ENCODE results near the gene WWP2.

The WWP2 gene

DNA sequence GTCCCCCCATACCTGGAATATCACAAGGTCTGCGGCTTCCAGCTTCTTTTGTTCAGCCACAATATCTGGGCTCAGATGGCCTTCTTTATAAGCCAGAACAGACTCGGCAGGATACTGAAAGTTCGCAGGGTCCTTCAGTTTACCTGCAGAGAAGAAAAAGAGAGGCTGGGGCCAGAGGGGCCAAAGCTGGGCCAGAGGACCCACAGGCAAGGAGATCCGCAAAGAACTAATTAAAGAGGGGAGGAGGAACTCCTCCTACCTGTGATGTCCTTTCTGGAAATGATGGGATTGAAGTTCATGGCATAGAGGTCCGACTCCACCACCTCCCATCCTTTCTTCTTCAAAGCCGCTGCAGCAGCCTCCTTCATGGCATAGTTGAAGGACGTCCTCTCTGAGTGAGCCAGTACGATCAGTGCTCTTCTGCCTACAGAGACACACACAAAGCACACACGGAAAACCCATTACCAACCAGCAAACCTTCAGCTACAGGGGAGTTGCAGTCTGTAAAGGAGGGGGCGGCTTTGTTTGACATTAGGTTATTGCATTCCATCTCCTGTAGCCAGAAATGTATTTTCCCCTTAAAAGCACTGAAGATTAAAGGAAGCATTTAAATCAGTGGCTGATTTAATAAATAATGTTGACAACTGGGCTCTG is 43.9 kb upstream of the WWP2 start:
- H3K4me2 ChIP-seq (ENCODE audit: low read depth, low read length, poor library complexity, severe bottlenecking), result no peak overlapping the region
- no peak for TF ChIP-seq EZH2phosphoT487 (IDR thresholded peaks at IDR 0.05; ENCODE audit: borderline replicate concordance)
- TF ChIP-seq, protein P1, sequence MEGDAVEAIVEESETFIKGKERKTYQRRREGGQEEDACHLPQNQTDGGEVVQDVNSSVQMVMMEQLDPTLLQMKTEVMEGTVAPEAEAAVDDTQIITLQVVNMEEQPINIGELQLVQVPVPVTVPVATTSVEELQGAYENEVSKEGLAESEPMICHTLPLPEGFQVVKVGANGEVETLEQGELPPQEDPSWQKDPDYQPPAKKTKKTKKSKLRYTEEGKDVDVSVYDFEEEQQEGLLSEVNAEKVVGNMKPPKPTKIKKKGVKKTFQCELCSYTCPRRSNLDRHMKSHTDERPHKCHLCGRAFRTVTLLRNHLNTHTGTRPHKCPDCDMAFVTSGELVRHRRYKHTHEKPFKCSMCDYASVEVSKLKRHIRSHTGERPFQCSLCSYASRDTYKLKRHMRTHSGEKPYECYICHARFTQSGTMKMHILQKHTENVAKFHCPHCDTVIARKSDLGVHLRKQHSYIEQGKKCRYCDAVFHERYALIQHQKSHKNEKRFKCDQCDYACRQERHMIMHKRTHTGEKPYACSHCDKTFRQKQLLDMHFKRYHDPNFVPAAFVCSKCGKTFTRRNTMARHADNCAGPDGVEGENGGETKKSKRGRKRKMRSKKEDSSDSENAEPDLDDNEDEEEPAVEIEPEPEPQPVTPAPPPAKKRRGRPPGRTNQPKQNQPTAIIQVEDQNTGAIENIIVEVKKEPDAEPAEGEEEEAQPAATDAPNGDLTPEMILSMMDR (conservative IDR thresholded peaks at IDR 0.05; ENCODE audit: low read length), result no peak
- no peaks in the 10 kb centered on the region for H3K4me1 ChIP-seq (ENCODE audit: insufficient read depth, low read length, poor library complexity, severe bottlenecking)
- H4K20me1 ChIP-seq (ENCODE audit: insufficient read depth, low read length, poor library complexity, severe bottlenecking), result no peaks in the 10 kb centered on the region
- H3K9ac ChIP-seq (ENCODE audit: low read depth, low read length, poor library complexity, severe bottlenecking), result no peak overlapping the region
- no peaks in the 10 kb centered on the region for H3F3A ChIP-seq (ENCODE audit: low read depth)
- no peak overlapping the region for H3K4me3 ChIP-seq (ENCODE audit: low read length, poor library complexity, severe bottlenecking)
- no peaks in the 10 kb centered on the region for H3K9me2 ChIP-seq (replicated peaks; ENCODE audit: low read depth, low read length)
- no peaks in the 10 kb centered on the region for H3K79me2 ChIP-seq (ENCODE audit: insufficient read depth, low read length)
- no peaks in the 10 kb centered on the region for H3K9me3 ChIP-seq (ENCODE audit: insufficient read depth, low read depth, low read length)
- H3K36me3 ChIP-seq (ENCODE audit: insufficient read depth, low read length), result no peaks in the 10 kb centered on the region
- H3K27me3 ChIP-seq (ENCODE audit: insufficient read depth, low read length, poor library complexity, severe bottlenecking), result no peaks in the 10 kb centered on the region
- H2AFZ ChIP-seq (ENCODE audit: low read length), result no peak overlapping the region

GRCh38 chr16:69720822-69721430 is 41.2 kb upstream of the WWP2 start:
- TF ChIP-seq, protein P1 (conservative IDR thresholded peaks at IDR 0.05; ENCODE audit: low read length), result no peak
- no peak for TF ChIP-seq EZH2phosphoT487 (IDR thresholded peaks at IDR 0.05; ENCODE audit: borderline replicate concordance)
- Histone ChIP-seq H3K9me2 (replicated peaks; ENCODE audit: low read depth, low read length) (no peaks in the 10 kb centered on the region), H3K4me2 (ENCODE audit: low read depth, low read length, poor library complexity, severe bottlenecking) (no peak overlapping the region), H3K27me3 (ENCODE audit: insufficient read depth, low read length, poor library complexity, severe bottlenecking) (no peaks in the 10 kb centered on the region), H4K20me1 (ENCODE audit: insufficient read depth, low read length, poor library complexity, severe bottlenecking) (no peaks in the 10 kb centered on the region), H3K9me3 (ENCODE audit: insufficient read depth, low read depth, low read length) (no peaks in the 10 kb centered on the region), H3K79me2 (ENCODE audit: insufficient read depth, low read length) (no peaks in the 10 kb centered on the region), H3K4me1 (ENCODE audit: insufficient read depth, low read length, poor library complexity, severe bottlenecking) (peaks cover 4% of the 10 kb centered on the region), H3K36me3 (ENCODE audit: insufficient read depth, low read length) (no peaks in the 10 kb centered on the region), H3F3A (ENCODE audit: low read depth) (no peaks in the 10 kb centered on the region), H2AFZ (ENCODE audit: low read length) (no peak overlapping the region), H3K9ac (ENCODE audit: low read depth, low read length, poor library complexity, severe bottlenecking) (no peak overlapping the region), H3K4me3 (ENCODE audit: low read length, poor library complexity, severe bottlenecking) (no peak overlapping the region)

- Histone ChIP-seq H3K4me2 (ENCODE audit: low read depth, low read length, poor library complexity, severe bottlenecking) (no peak overlapping the region), H3K27me3 (ENCODE audit: insufficient read depth, low read length, poor library complexity, severe bottlenecking) (no peaks in the 10 kb centered on the region), H3K9ac (ENCODE audit: low read depth, low read length, poor library complexity, severe bottlenecking) (no peak overlapping the region), H3K4me3 (ENCODE audit: low read length, poor library complexity, severe bottlenecking) (no peak overlapping the region), H4K20me1 (ENCODE audit: insufficient read depth, low read length, poor library complexity, severe bottlenecking) (no peaks in the 10 kb centered on the region), H3F3A (ENCODE audit: low read depth) (no peaks in the 10 kb centered on the region), H3K79me2 (ENCODE audit: insufficient read depth, low read length) (no peaks in the 10 kb centered on the region), H3K4me1 (ENCODE audit: insufficient read depth, low read length, poor library complexity, severe bottlenecking) (peaks cover 7% of the 10 kb centered on the region), H3K36me3 (ENCODE audit: insufficient read depth, low read length) (no peaks in the 10 kb centered on the region), H2AFZ (ENCODE audit: low read length) (no peak overlapping the region), H3K9me3 (ENCODE audit: insufficient read depth, low read depth, low read length) (no peaks in the 10 kb centered on the region), H3K9me2 (replicated peaks; ENCODE audit: low read depth, low read length) (no peaks in the 10 kb centered on the region)
- TF ChIP-seq, protein P1 (conservative IDR thresholded peaks at IDR 0.05; ENCODE audit: low read length), result no peak
- no peak for TF ChIP-seq EZH2phosphoT487 (IDR thresholded peaks at IDR 0.05; ENCODE audit: borderline replicate concordance)
Measured at GRCh38 chr16:69721441-69721957, 40.6 kb upstream of the WWP2 start.
